NCI-H446 treated with DMSO at 0.1 percent for 48 hours (cell line): ENCODE results near the gene EPS8.

ENCODE experiments used
- DNase-seq: peaks from one replicate; lab custom pipeline; 2025; lab: John Stamatoyannopoulos, UW

The EPS8 gene

DNA sequence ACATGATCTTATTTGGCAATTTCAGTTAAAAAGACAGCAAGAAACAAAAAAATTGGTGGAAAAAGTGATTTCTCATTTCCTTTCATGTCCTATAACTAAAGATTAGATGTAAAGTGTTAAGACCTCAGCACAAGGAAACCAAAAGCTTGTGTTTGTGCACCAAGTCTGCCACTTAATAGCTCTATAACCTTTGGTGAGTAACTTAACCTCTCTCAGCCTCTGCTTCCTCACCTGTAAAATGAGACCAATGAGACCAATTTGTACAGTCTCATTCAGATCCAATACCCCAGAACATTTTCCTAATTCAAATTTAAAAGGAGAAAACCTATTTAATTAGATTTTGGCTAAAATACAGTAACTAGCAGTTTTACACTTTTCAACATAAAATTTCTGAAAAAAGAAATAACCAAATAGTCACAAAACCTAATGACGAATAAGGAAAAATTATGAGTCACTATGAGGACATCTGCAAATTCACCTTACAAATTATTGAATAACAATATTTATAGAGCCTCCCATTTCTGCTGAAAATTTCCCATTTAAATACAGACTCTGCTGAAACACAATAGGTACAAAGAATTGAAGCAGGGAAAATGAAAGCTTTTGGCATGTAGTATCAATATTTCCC is 71.1 kb downstream of the EPS8 start:
- DNase-seq: no peak

DNA sequence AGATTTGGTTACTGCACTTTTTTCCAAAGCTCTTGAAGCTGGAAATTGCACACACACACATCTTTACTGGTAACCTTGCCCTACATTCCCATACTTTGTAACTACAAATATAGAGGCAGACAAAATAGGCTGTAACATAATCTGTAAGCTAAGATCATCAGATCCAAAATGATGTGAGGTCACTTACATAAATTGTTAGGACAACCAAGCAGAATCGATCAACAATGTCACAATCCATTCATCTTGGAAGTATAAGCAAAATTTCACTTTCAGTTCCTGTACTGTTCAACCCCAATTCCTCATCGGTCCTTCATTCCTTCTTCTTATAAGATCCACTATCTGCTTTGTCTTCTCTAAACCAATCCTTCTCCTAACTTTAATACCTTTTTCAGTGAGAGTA is 72.6 kb downstream of the EPS8 start:
- no peak for DNase-seq

DNA sequence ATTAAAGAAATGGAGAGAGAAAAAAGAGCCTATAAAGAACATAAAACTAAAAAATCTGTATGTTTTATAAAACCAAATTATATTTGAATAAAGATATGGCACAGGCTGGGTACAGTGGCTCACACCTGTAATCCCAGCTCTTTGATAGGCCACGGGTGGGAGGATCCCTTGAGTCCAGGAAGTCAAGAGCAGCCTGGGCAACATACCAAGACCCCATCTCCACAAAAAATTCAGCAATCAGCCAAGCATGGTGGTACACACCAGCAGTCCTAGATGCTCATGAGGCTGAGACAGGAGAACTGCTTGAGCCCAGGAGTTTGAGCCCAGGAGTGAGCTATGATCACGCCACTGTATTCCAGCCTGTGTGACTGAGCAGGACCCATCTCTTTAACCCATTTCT is 74.9 kb downstream of the EPS8 start:
- no peak for DNase-seq

DNA sequence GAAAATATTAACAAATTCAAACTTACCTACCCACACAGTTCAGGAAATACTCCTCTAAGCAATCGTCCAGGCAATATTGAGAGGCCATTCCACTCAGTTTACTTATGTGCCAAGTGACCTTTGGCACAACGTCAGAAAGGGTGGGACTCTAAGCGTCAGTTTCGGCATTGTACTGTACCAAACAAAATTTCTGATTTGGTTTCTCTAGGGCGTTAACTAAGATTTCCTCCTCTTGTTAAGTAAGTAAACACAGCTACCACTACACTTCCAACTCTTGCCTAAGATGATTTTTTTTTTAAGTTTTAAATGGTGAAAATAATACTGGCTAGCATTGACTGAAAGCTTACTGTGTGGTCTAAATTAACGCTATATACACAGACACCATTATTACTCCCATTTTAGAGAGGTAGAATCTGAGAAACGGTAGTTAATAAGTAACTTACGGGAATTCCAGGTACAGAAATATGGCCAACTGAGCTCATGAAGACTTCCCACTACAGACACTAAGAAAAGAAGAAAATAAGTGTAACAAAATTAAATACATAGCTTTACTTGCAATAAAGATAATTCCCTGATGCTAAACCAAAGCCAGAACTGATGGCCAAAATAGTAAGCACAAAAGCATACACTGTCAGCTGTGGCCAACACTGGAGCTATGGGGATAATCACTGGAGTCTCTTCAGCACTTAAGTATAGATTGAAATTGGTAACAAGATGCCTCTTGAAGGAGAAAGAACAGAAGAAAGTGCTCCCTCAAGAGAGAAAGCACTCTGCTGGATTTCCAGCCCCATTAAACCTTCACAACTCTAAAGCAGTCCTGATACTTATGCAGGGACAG is 76.1 kb downstream of the EPS8 start:
- DNase-seq: no peak

DNA sequence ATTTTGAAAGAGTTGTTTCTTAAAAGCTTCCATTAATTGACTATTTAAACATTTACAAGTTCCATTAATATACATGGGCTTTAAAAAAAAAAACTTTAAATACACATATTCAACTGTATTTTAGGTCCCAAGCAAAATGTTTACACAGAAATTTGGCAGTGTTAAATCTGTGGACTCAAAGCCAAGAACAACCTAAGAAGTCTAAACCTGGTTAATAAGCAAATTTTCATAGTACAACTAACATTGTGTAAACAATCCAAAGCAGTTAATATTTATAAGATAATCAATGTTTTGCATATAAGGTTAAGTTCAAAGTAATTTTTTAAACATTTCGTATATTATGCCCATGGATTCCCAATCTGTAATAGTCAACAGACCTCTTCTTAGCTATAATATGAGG is 77.0 kb downstream of the EPS8 start:
- no peak for DNase-seq

DNA sequence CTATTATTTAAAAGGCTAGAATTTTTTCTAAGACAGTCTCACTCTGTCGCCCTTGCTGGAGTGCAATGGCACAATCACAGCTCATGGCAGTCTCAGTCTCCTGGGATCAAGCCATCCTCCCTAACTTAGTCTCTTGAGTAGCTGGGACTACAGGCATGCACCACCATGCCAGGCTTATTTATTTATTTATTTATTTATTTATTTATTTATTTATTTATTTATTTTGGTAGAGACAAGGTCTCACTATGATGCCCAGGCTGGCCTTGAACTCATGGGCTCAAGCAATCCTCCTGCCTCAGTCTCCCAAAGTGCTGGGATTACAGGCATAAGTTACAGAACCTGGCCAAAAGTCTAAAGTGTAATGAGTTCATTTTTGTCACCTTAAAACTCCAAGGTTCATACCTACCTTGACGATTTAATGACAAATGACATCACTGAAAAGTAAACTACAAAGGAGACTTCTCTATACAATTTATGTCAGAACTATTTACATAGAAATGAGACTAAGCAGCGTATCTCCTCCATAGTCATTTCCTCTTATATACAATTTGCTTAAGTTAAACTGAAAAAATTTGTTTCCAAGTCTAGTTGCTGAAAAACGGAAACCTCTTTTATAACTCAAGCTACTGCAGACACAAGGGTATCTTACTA is 78.2 kb downstream of the EPS8 start:
- no peak for DNase-seq

DNA sequence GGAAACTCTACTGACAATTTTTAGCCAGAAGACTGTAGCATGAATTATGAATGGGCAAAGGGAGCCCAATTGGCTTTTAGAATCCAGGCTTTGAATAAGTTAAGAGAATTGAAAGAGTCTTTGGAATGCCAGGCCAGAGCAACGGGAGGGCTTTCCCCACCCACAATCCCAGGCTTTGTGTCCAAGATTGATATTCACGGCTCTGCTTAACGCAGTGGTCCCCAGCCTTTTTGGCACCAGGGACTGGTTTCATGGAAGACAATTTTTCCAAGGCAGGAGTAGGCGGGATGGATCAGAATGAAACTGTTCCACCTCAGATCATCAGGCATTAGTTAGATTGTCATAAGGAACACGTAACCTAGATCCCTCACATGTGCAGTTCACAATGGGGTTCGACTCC is 79.6 kb downstream of the EPS8 start:
- no peak for DNase-seq

DNA sequence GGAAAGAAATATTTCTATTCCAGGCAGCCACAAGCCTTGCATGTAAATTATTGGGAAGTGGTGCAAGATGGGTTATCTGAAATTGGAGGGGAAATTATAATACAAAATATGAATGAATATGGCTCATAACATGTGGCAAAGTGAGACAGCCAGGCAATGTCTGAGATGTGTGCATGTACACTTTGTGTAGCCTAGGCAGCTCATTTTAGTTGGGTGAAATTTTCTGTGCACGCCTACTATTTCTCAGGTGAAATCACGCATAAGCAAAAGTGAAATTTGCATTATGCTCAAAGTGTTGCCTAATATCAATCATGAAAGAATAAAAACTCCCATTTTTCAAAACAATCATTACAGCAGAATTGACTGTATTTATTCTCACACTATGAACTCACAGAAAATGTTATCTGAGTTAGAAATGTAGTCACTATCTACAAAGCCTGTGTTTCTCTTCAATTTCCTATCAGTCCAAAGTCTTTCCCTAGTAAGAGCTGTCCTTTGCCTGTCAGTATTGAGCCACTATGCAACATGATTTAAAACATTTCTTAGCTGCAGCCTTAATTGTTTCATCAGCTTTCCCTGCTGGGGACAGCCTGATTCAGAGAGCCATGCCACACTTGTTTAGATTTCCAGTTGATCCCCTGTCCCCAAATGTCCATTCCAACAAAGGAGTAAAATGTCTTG is 80.7 kb downstream of the EPS8 start:
- DNase-seq: no peak

DNA sequence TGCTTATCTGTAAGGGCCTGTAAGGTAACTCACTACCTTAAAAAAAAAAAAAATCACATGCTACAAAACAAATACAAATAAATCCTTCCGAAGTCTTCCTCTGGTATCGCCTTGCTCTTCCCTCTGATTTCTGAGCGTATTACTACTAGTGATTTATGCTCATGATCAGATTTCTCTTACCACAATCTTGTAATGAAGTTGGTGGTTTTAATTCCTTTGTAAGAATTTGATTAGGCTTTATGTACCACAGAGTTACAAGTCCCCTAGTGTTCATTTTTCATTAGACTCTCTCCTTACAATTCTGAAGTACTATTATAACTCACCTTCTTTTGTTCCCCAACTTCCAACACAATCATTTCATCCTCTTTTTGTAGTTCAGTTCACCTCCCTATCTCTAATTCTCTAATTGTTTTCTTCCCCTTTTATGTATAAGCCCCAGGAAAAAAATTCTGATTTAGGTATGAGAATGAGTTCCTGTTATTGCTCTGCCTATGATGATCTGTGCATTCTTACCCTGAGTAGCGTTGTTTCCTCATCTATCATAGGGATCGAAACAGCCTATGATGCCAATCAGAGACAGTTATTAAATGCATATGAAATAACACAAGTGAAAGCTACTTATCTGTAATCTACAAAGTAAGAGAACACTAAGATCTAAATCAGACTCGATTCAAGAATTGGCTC is 81.5 kb downstream of the EPS8 start:
- DNase-seq: no peak

DNA sequence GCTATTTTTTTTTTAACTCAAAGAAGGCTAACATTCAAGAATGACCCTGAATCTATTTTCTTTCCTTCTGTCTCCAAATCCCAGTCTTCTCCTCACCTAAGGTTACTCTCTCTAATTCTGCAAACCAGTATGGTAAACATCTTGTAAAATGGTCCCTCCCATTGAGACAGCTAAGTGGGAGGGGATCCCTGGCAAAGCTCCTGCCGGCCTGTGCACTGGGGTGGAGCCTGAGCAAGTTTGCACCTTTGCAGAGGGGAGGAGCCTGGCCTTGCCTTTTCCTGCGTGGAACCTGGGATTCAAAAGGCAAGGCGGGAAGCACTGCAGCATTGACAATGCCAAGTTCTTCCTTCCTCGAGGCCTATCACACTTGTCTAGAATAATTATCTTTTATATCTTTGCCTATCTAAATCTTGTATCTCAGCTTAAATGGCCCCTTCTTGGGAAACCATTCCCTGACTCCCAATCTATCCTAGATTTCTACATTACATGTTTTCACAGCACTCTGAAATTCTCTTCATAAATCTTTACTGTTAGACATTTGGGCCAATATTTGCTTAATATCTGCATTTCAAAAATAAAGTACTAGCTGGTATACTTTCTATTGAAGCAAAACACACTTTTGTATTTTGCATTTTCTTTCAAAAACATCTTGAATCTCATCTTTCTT is 83.0 kb downstream of the EPS8 start:
- DNase-seq: no peak

DNA sequence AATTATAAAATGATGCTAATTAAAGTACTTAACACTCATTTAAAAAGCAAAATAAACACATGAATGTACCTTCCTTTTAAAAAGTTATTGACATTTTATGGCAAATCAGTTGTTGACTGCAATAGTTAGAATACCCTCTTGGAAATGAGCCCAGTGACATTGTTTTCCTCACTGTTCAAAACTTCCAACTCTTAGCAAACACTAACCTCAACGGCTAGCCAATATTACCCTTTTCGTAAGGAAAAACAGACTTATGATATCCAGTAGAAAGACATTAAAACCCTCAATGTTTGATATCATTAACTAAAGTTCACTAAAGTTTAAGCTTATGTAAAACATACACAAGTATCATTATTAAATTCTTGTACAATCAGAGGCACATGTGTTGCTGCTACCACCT is 83.6 kb downstream of the EPS8 start:
- no peak for DNase-seq

DNA sequence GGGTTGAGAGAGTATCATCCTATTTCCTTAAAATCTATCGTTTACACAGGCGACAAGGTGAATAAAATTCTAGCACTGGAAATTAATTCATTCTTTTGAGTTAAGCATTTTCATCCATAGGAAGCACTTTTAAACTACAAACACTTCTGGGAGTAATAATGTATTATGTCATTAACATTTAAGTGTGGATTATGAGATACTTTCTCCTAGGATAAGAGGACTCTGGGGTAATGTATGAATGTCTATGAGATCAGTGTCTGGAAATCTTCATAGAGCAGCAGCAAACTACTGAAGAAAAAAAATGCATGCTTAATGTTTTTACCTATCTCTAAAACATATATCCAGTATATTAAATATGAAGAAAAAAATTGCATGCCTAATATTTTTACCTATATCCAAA is 86.9 kb downstream of the EPS8 start:
- DNase-seq: no peak

DNA sequence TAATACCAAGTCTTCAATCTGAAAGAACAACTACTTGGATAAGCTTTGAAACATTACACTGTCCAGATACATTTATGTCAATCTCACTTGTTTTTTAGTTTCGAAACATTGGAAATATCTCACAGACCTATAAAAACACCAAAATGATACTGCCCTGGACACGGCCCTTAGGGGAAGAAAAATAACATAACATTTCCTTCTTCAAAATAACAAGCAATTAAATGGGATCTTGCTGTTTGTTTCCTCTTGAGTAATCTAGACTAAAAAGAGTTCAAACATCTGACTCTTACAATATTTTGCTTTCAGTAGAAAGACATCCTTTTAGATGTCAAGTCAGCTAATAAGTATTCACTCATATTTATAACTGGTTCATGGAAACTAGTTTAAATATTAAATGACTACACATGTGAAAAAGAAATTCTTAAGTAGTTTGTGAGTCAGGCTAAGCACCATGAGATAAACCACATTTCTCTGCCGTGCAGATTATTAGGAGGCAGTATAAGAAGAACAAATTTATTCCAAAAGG is 87.5 kb downstream of the EPS8 start:
- no peak for DNase-seq

DNA sequence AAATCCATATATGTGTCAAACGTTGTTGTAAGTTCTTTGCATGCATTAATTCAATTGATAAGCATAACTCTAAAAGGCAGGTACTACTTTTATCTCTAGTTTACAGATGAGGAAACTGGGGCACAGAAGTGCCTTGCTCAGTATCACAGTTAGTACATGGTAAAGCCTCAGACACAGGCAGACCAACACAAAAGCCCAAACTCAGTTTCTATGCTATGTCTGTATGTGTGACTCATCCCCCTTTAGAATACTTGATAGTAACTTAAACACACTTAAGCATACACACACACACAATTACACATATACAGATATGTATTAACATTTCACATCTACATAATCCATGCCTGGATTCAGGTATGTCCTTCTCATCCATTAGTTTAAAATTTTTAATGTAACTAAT is 88.0 kb downstream of the EPS8 start:
- DNase-seq: no peak

DNA sequence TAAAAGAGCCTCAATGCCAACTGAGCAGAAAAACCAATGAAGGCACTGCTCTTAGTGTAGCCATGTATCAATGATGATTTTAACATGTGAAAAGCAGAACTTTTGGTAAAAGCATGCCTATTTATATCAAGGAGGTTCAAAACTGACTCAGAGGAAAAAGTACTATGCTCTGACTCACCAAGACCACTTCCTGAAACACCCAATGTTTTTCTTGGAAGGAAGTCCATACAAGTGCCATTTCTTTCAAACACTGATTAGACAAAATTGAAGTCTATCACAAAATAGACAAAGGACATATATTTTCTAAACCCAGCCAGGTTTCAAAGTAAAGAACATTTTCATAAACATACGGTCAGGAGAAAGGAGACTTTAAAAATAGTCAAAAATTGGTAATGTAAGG is 88.6 kb downstream of the EPS8 start:
- DNase-seq: no peak

DNA sequence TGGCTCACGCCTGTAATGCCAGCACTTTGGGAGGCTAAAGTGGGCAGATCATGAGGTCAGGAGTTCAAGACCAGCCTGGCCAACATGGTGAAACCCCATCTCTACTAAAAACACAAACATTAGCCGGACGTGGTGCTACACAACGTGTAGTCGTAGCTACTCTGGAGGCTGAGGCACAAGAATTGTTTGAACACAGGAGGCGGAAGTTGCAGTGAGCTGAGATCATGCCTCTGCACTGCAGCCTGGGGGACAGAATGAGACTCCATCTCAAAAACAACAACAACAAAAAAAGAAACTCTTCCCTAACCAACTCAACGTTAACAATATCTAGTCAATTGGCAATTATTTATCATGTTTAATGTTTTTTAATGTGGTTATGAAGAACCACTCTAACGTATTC is 89.3 kb downstream of the EPS8 start:
- DNase-seq: no peak

DNA sequence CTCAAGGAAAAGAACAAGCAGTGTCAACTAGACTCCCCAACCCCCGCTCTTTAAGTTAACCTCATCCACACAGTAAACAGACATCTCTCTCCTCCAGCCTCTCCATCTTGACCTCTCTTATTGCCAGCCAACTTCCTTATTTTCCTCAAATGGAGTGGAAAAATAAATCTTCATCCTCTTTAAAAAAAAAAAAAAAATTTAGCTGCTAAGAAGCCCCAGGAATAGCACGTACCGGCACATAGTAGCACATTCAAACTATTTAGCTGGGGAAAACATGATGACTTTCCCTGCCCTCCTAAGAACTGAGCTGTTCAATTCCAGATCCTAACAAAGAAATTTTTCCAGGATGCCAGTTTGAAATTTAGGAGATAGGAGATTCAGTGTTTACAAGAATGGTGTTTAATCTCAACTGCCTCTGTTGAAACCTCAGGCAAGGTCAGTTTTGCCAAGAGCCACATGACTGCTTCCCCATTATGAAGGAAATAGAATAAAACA is 90.8 kb downstream of the EPS8 start:
- DNase-seq: no peak

DNA sequence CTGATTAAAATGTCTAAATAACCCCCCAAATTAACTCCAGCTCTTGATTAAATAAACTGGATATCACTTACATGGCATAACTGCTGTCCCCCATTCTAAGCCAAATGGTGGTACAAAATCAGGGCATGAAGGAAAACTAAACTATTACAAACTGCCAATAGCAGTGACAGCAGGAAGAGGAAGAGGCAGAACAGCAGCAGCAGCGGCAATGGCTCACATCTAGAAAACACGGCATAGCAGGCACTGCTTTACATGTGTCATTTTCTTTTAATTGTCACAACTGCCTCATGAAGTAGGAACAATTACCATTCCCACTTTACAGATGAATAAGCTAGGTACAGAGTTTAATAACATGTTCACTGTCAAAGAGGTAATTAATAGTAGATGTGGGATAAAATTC is 92.0 kb downstream of the EPS8 start:
- no peak for DNase-seq

DNA sequence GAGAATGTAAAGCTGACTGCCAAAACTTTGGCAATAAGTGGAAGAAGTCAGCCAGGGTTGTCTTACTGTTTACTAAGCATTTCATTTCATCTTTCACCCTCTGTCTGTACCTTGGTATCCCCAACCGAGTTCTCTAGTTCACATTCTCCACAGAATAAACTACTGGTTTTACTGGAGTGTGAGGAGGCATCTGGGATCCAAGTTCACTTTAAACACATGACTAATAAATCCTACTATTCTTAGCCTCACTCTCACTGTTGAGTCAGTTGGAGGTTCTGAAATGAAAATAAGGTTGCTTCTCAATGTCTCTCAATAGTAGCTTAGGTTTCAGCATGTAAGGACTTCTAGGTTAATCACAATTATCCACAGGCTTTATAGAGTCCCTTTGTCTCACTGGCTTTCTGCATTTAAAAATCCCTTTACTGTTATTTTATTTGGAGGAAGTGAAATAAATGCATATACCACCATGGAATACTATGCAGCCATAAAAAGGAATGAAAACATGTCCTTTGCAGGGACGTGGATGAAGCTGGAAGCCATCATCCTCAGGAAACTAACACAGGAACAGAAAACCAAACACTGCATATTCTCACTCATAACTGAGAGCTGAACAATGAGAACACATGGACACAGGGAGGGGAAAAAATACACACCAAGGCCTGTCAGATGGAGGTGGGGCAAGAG is 95.8 kb downstream of the EPS8 start:
- no peak for DNase-seq

DNA sequence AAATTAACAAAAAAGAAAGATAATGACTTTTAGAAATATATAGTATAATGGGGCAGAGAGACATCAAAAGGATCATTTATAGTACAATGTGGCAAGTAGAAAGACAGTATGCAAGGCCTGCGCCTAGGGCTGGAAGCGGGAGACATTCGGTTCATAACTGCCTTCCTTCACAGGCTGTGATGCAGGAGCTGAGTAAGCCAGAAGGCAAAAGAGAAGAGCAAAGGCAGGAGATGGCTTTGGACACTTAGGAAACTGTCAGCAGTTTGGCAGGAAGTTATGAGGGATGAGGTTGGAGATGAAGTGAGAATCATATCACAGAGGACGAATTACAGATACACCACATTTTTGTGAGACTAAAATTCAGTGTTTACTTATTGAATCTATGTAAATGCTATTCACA is 97.8 kb downstream of the EPS8 start:
- DNase-seq: no peak

DNA sequence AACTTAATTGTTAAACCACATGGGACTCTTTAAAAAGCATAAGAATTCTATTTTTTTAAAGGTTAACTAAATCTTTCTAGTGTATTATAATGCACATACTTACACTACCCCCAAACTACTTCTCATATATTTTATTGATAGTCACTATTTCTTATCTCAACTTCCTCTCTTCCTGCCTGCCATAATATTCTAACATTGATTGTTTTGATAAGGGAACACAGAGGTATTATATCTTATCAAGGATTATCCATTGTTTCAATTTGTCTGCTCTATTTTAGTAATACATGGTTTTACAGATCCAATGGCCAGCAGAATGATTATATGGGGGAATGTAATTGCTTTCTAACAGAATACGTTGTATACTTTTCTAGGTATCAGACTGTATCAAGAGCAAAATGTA is 98.9 kb downstream of the EPS8 start:
- no peak for DNase-seq
